AG04449 (cell line): ENCODE data around the gene RHEB.
A peak's percentile ranks its signal among the peaks of the same experiment; 100 is the strongest.

Experiments used
- CTCF ChIA-PET: fragments of 350-600 bp; formaldehyde crosslinking; extraction: SDS; loops from one replicate; lab custom pipeline; 2021; ENCODE audit warnings: antibody characterized with exemption; lab: Yijun Ruan, JAX
- POLR2A ChIA-PET: fragments of 400-600, 350-600 bp; formaldehyde crosslinking; extraction: SDS; loops from one replicate; lab custom pipeline; 2020; ENCODE audit warnings: antibody characterized with exemption, inconsistent platforms; lab: Yijun Ruan, JAX
- DNase-seq: peaks from one replicate; pipeline ENCODE4 v3.0.0-alpha.2; 2010; ENCODE audit warnings: low read depth, low spot score
- H3K4me3 ChIP-seq: 2 replicates; pipeline ENCODE4 v1.5.1; 2011; ENCODE audit warnings: low read depth, mild to moderate bottlenecking, control low read depth, low read length
- TF ChIP-seq, protein P1 (sequence below): IDR thresholded peaks from one replicate; pipeline ENCODE4 v1.5.1; 2011; ENCODE audit warnings: mild to moderate bottlenecking, moderate library complexity, low read length, control low read depth, inconsistent platforms; ENCODE audit not compliant: insufficient read depth; ENCODE audit errors: missing control alignments

Gene RHEB

DNA sequence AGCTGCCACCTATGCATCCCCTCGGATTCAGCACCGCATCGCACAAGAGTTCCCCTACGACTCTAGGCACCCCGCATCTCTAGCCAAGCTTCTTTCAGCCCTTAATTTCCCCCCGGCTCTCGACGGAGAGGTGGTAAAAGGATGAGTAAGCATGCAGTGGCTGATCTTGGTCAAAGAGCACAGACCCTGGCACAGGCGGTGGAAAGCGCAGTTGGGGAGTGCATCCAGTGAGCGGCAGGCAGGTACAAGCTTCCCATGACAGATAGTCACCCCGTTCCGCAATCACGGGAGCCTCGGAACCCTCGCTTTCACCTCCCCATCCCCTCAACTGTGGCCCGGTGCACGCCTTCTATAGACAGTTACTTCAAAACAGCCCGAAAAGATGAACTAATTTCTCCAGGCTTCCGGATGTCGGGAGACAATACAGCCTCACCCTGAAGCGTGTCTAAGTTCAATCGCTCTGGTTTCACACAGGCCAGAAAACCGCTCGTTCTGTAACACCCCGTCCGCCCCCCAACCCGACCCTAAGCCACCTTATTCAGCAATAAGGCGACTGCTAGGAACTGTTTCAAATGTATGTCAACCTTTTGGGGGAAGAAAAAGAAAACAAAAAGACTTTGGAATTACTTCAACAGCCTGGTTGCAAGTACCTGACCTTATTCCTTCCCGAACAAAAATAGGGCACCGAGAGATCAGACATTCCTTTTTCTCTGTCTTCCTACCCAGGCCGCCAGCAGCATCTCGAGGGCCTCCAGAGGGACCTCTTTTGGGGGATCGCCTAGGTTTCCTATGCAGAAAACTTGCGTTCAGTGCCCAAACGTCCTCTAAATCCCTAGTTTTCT is 1.4 kb downstream of the RHEB start:
- ChIA-PET CTCF (interaction anchor here (1.1 to 1.6 kb wide), 7 partner anchors 20 to 240 kb away, joined by 3 to 6 read pairs (median 3); no protein-coding TSS in a partner anchor), POLR2A (interaction anchor here (0.9 to 1.0 kb wide), 2 partner anchors 58 to 114 kb away, joined by 3 read pairs; no protein-coding TSS in a partner anchor)
- no peak for DNase-seq
- TF ChIP-seq, protein P1, sequence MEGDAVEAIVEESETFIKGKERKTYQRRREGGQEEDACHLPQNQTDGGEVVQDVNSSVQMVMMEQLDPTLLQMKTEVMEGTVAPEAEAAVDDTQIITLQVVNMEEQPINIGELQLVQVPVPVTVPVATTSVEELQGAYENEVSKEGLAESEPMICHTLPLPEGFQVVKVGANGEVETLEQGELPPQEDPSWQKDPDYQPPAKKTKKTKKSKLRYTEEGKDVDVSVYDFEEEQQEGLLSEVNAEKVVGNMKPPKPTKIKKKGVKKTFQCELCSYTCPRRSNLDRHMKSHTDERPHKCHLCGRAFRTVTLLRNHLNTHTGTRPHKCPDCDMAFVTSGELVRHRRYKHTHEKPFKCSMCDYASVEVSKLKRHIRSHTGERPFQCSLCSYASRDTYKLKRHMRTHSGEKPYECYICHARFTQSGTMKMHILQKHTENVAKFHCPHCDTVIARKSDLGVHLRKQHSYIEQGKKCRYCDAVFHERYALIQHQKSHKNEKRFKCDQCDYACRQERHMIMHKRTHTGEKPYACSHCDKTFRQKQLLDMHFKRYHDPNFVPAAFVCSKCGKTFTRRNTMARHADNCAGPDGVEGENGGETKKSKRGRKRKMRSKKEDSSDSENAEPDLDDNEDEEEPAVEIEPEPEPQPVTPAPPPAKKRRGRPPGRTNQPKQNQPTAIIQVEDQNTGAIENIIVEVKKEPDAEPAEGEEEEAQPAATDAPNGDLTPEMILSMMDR: no peak
- peak overlapping the region; percentile 74 for H3K4me3 ChIP-seq

DNA sequence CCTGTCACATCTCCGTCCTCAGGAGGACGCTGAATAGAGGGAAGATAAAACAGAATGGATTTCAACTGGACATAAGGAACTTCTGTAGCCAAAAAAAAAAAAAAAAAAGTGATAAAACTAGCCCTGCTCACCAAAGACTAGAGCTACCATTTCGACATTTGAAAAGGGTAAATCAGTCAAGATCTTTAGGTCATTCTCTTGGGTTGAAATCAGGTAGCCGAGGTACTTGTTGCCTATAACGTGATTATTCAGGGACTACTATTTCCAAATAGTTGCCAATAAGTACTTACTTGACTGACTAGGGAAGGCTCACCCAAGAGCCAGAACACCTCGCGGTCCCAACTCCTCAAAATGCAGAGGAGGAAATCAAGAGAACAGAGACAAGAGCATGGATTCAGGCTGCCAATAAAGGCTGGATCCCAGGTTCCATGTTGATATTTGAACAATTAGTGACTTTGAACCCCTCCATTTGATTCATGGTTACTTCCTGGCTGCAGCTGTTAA is 2.0 kb downstream of the RHEB start:
- peak overlapping the region; percentile 74 for H3K4me3 ChIP-seq
- DNase-seq: no peak
- TF ChIP-seq, protein P1: no peak
- POLR2A ChIA-PET: interaction anchor here (0.9 to 1.0 kb wide), 2 partner anchors 57 to 115 kb away, joined by 3 read pairs; no protein-coding TSS in a partner anchor
- CTCF ChIA-PET: interaction anchor here (1.1 to 1.6 kb wide), 6 partner anchors 20 to 241 kb away, joined by 3 to 6 read pairs (median 3); no protein-coding TSS in a partner anchor

DNA sequence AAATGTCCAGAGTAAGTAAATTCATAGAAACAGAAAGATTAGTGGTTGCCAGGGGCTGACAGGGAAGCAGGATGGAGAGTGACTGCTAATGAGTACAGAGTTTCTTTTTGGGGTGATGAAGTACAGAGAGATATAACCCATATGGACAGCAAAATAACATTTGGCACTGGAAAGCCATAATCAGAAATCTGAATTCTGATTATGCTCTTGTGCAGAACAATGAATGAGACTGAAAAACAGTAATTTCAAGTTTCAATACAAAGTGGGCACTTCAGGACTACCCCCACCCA is 4.5 kb downstream of the RHEB start:
- DNase-seq: no peak
- H3K4me3 ChIP-seq: no peak overlapping the region
- POLR2A ChIA-PET: no interaction called here
- TF ChIP-seq, protein P1: no peak
- CTCF ChIA-PET: interaction anchor here (1.0 to 1.7 kb wide), 4 partner anchors 9 to 246 kb away, joined by 3 to 5 read pairs (median 4); no protein-coding TSS in a partner anchor

DNA sequence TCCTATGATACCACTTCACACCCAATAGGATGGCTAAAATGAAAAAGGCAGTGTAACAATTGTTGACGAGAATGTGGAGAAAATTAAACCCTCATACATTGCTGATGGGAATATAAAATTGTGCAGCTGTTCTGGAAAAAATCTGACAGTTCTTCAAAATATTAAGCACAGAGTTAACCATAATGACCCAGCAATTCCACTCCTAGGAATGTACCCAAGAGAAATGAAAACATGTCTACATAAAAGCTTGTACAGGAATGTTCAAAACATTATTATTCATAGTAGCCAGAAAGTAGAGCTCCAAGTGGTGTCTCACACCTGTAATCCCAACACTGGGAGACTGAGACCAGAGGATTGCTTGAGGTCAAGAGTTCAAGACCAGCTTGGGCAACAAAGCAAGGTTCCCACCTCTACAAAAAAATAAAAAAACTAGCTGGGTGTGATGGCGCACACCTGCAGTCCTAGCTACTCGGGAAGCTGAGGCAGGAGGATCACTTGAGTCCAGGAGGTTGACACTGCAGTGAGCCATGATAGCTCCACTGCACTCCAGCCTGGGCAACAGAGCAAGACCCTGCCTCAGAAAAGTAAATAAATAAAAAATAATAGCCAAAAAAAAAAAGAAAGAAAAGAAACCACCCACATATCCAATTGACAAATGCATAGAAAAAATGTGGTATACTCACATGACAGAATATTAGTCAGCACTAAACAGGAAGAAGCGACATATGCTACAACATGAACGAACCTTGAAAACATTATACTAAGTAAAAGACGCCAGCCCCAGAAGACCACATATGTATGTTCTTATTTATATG is 5.0 kb downstream of the RHEB start:
- no peak overlapping the region for H3K4me3 ChIP-seq
- no peak for DNase-seq
- ChIA-PET POLR2A (no interaction called here), CTCF (interaction anchor here (1.1 to 1.5 kb wide), 4 partner anchors 10 to 246 kb away, joined by 3 read pairs; no protein-coding TSS in a partner anchor)
- TF ChIP-seq, protein P1: no peak

DNA sequence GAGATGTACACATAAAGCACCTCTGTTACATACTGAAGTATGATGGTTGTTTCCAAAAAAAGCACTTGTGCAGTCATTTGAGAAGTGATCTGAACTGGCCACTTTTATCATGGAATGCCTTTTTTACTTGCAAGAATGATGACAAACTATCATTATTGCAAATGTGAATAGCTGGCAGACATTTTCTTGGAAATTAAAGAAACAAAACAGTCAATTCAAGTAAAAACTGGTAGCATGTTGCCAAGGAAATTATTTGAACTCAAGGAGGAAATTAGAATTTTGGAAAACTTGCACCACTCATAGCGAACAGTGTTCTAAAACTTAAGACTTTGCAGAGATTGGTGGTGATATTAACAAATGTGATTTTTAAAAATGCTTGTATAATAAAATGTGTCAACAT is 6.6 kb downstream of the RHEB start:
- ChIA-PET POLR2A (no interaction called here), CTCF (interaction anchor here (1.0 to 1.1 kb wide), 2 partner anchors 10 to 119 kb away, joined by 3 read pairs; no protein-coding TSS in a partner anchor)
- no peak for DNase-seq
- H3K4me3 ChIP-seq: no peak overlapping the region
- TF ChIP-seq, protein P1: no peak
